ENCODE measurements around the gene GADL1. TPM values are rescaled to one million over a fixed set of nuclear protein-coding genes. Genes with fewer than 3 reads are reported as not detected.

Gene GADL1, protein sequence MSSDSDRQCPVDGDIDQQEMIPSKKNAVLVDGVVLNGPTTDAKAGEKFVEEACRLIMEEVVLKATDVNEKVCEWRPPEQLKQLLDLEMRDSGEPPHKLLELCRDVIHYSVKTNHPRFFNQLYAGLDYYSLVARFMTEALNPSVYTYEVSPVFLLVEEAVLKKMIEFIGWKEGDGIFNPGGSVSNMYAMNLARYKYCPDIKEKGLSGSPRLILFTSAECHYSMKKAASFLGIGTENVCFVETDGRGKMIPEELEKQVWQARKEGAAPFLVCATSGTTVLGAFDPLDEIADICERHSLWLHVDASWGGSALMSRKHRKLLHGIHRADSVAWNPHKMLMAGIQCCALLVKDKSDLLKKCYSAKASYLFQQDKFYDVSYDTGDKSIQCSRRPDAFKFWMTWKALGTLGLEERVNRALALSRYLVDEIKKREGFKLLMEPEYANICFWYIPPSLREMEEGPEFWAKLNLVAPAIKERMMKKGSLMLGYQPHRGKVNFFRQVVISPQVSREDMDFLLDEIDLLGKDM
- 0.08 and 0.23 TPM in 2 replicates for total RNA-seq (ENCODE audit: low replicate concordance)

DNA sequence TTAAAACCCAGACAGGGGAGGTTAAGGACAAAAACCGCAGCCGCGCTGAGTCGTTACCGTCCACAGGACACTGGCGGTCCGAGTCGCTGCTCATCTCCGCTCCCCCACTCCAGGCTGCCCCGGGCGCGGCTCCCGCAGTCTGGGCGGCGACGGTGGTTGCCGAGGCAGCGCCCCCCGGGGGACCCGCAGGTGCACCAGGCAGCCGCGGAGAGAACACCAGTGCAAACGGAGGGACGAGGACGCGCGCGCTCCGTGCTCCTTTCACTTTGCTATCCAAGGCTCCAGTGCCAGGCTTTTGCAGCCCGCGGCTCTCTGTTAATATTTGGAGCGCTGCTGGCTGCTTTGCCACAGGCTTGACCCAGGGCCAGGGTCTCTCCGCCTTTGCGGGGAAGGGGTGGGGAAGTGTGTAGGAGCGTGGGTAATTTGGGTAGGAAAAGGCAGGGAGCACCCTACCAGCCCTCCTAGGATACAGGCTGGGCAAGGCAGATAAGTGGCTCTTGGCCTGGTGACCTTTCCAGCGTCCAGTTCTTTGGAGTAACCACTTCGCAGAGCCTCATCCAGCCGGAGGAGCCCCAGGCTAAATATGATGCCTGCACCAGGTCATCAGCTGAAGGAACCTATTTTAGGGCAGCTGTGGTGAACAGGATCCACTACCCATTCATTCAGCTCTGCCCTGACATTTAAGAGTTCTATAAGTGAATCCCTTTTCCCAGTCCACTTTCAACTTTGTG is at the start of gene GADL1:
TSS of gene GADL1 (minus strand) at position 141 of the 731 bp plus-strand sequence. CDS start at position 94, 47 bp downstream.

